Measurements from ENCODE around the gene IGF2R.

- TF ChIP-seq CTCF (IDR thresholded peaks at IDR 0.05) (no peak), MAX (CRISPR knock-in tag; IDR thresholded peaks at IDR 0.05) (no peak), SP1 (CRISPR knock-in tag; conservative IDR thresholded peaks at IDR 0.05) (no peak), E2F1 (CRISPR knock-in tag; IDR thresholded peaks at IDR 0.05) (no peak), ZNF396 (CRISPR knock-in tag; IDR thresholded peaks at IDR 0.05; ENCODE audit: borderline replicate concordance) (no peak), TEAD4 (CRISPR knock-in tag; IDR thresholded peaks at IDR 0.05) (no peak)
These were observed 25.7 kb upstream of the IGF2R start for GRCh38 chr6:159943101-159943632.
